Measurements from ENCODE around the gene CCDC137. TPM values are rescaled to one million over a fixed set of nuclear protein-coding genes. Genes with fewer than 3 reads are reported as not detected.

CCDC137 gene
- total and polyA plus RNA-seq, 12 donors, result 7.5 to 46.0 (median 15.3) TPM

GRCh38 chr17:81690549-81690948 lies 24.0 kb downstream of the CCDC137 start:
- intact Hi-C loops (cut with DNase I), result no loop called here
- Histone ChIP-seq H3K27ac (no peak overlapping the region), H3K36me3 (replicated peaks in 1 of 2) (peaks cover 0 to 100% of the 10 kb centered on the region in 2 donors), H3K4me1 (replicated peaks in 1 of 2) (peaks cover 0 to 5% of the 10 kb centered on the region in 2 donors), H3K4me3 (no peak overlapping the region), H3K27me3 (no peaks in the 10 kb centered on the region), H3K9me3 (replicated peaks in 1 of 3) (no peaks in the 10 kb centered on the region)
- 82 to 90% (median 84%) methylated on average over 6 to 17 of the region's 17 CpGs for WGBS, 4 donors
- no peak for TF ChIP-seq POLR2A (IDR thresholded peaks at IDR 0.05)
- no peak for TF ChIP-seq CTCF (IDR thresholded peaks at IDR 0.05)
- DNase-seq, result no peak

GRCh38 chr17:81691196-81691595 lies 24.7 kb downstream of the CCDC137 start:
- Histone ChIP-seq H3K27ac (no peak overlapping the region), H3K36me3 (replicated peaks in 1 of 2) (peaks cover 0 to 100% of the 10 kb centered on the region in 2 donors), H3K27me3 (no peaks in the 10 kb centered on the region), H3K9me3 (replicated peaks in 1 of 3) (no peaks in the 10 kb centered on the region), H3K4me1 (replicated peaks in 1 of 2) (no peaks in the 10 kb centered on the region), H3K4me3 (no peak overlapping the region)
- intact Hi-C loops (cut with DNase I), result no loop called here
- 89 to 93% (median 91%) methylated on average over 18 of the region's 18 CpGs for WGBS, 4 donors
- DNase-seq, result no peak
- no peak for TF ChIP-seq POLR2A (IDR thresholded peaks at IDR 0.05)
- no peak for TF ChIP-seq CTCF (IDR thresholded peaks at IDR 0.05)

GRCh38 chr17:81691608-81692007 lies 25.1 kb downstream of the CCDC137 start:
- Histone ChIP-seq H3K9me3 (replicated peaks in 1 of 3) (no peaks in the 10 kb centered on the region), H3K36me3 (replicated peaks in 1 of 2) (peaks cover 0 to 100% of the 10 kb centered on the region in 2 donors), H3K4me3 (no peak overlapping the region), H3K27me3 (no peaks in the 10 kb centered on the region), H3K27ac (no peak overlapping the region), H3K4me1 (replicated peaks in 1 of 2) (no peaks in the 10 kb centered on the region)
- intact Hi-C loops (cut with DNase I), result no loop called here
- WGBS, 4 donors, result 94 to 100% (median 97%) methylated on average over 1 to 20 of the region's 20 CpGs
- DNase-seq, result no peak
- no peak for TF ChIP-seq POLR2A (IDR thresholded peaks at IDR 0.05)
- no peak for TF ChIP-seq CTCF (IDR thresholded peaks at IDR 0.05)

- Histone ChIP-seq H3K4me3 (no peak overlapping the region), H3K27ac (no peak overlapping the region), H3K36me3 (replicated peaks in 1 of 2) (peaks cover 0 to 100% of the 10 kb centered on the region in 2 donors), H3K9me3 (replicated peaks in 1 of 3) (no peaks in the 10 kb centered on the region), H3K27me3 (no peaks in the 10 kb centered on the region), H3K4me1 (replicated peaks in 1 of 2) (no peaks in the 10 kb centered on the region)
- 75 to 91% (median 87%) methylated on average over 10 to 35 of the region's 35 CpGs for WGBS, 4 donors
- no peak for TF ChIP-seq POLR2A (IDR thresholded peaks at IDR 0.05)
- no peak for TF ChIP-seq CTCF (IDR thresholded peaks at IDR 0.05)
- intact Hi-C loops (cut with DNase I), result no loop called here
- DNase-seq, result no peak
Observed at GRCh38 chr17:81693509-81694210, 27.1 kb downstream of the CCDC137 start.
